GM19328 (cell line): ENCODE data around the gene IPO5.

Experiments used
- ATAC-seq: cut with Tn5 transposase; IDR thresholded peaks from one replicate; pipeline ENCODE4 v1.9.1; 2021; ENCODE audit warnings: mild to moderate bottlenecking, moderate library complexity; ENCODE audit not compliant: unreplicated experiment

Gene IPO5

GRCh38 chr13:97953376-97953970 is at the start of gene IPO5:
Gene IPO5, plus strand, starts transcription at chr13:97953675. Its CDS starts 23,022 bp downstream, at chr13:97976697.
- ATAC-seq = no peak

GRCh38 chr13:97904059-97904458 is 49.4 kb upstream of the IPO5 start:
- no peak for ATAC-seq

- ATAC-seq = no peak
These were observed 48.0 kb upstream of the IPO5 start for GRCh38 chr13:97905517-97905916.

GRCh38 chr13:97911311-97912138 is 42.0 kb upstream of the IPO5 start:
- no peak for ATAC-seq

- ATAC-seq = no peak
These were observed 41.3 kb upstream of the IPO5 start for GRCh38 chr13:97912139-97912535.

GRCh38 chr13:97913206-97913605 is 40.3 kb upstream of the IPO5 start:
- no peak for ATAC-seq

GRCh38 chr13:97914540-97914939 is 38.9 kb upstream of the IPO5 start:
- ATAC-seq = no peak

GRCh38 chr13:97921176-97921816 is 32.2 kb upstream of the IPO5 start:
- no peak for ATAC-seq

- ATAC-seq = no peak
These were observed 25.2 kb upstream of the IPO5 start for GRCh38 chr13:97928301-97928700.

GRCh38 chr13:97932036-97932435 is 21.4 kb upstream of the IPO5 start:
- no peak for ATAC-seq

- no peak for ATAC-seq
These were observed 20.8 kb upstream of the IPO5 start for GRCh38 chr13:97932647-97933046.

- no peak for ATAC-seq
These were observed 19.7 kb upstream of the IPO5 start for GRCh38 chr13:97933776-97934175.

- ATAC-seq = no peak
These were observed 18.9 kb upstream of the IPO5 start for GRCh38 chr13:97934590-97934989.

- ATAC-seq = no peak
These were observed 18.4 kb upstream of the IPO5 start for GRCh38 chr13:97935071-97935470.

GRCh38 chr13:97936036-97936435 is 17.4 kb upstream of the IPO5 start:
- ATAC-seq = no peak

GRCh38 chr13:97938706-97939475 is 14.6 kb upstream of the IPO5 start:
- ATAC-seq = no peak

GRCh38 chr13:97944396-97945029 is 9.0 kb upstream of the IPO5 start:
- no peak for ATAC-seq

GRCh38 chr13:97945342-97945741 is 8.1 kb upstream of the IPO5 start:
- ATAC-seq = no peak

GRCh38 chr13:97945792-97946419 is 7.6 kb upstream of the IPO5 start:
- no peak for ATAC-seq

- ATAC-seq = no peak
These were observed 6.4 kb upstream of the IPO5 start for GRCh38 chr13:97946951-97947588.
